ENCODE data around the gene SPRYD7.

GRCh38 chr13:49932066-49932465 lies 4.1 kb downstream of the SPRYD7 start:
- TF ChIP-seq CTCF (IDR thresholded peaks at IDR 0.05; ENCODE audit: low read length) (no peak), EZH2 (IDR thresholded peaks at IDR 0.05; ENCODE audit: borderline replicate concordance, low read length) (no peak)
